ENCODE measurements around the gene TSHZ1. TPM values are rescaled to one million over a fixed set of nuclear protein-coding genes. Genes with fewer than 3 reads are reported as not detected.

Gene TSHZ1
- total and polyA plus RNA-seq, 10 donors: 4.1 to 26.4 (median 18.2) TPM

- intact Hi-C loops (cut with DNase I; ENCODE audit: low total_unique reads): no loop called here
- H3K36me3 ChIP-seq: no peaks in the 10 kb centered on the region
- no peaks in the 10 kb centered on the region for H3K9me3 ChIP-seq
- no peak for TF ChIP-seq POLR2AphosphoS5 (IDR thresholded peaks at IDR 0.05)
- no peak for TF ChIP-seq POLR2A (IDR thresholded peaks at IDR 0.05)
- 87 to 89% (median 87%) methylated on average over 8 of the region's 8 CpGs for WGBS, 5 donors
- H3K4me1 ChIP-seq: peaks cover 0 to 7% (median 0%) of the 10 kb centered on the region in 6 donors
- no peak overlapping the region for H3K27ac ChIP-seq
- no peak for DNase-seq
- no peak overlapping the region for H3K4me3 ChIP-seq
- H3K27me3 ChIP-seq (replicated peaks in 1 of 7): no peaks in the 10 kb centered on the region
Measured at GRCh38 chr18:75176849-75177248, 33.7 kb upstream of the TSHZ1 start.

- no peaks in the 10 kb centered on the region for H3K36me3 ChIP-seq
- 91 to 96% (median 93%) methylated on average over 11 of the region's 11 CpGs for WGBS, 5 donors
- no peaks in the 10 kb centered on the region for H3K9me3 ChIP-seq
- H3K4me1 ChIP-seq: peaks cover 0 to 1% (median 0%) of the 10 kb centered on the region in 6 donors
- intact Hi-C loops (cut with DNase I; ENCODE audit: low total_unique reads): no loop called here
- no peak overlapping the region for H3K4me3 ChIP-seq
- H3K27ac ChIP-seq: no peak overlapping the region
- TF ChIP-seq POLR2A (IDR thresholded peaks at IDR 0.05) (no peak), CTCF (IDR thresholded peaks at IDR 0.05 in 8 of 11, conservative IDR thresholded peaks at IDR 0.05 in 3 of 11) (no peak), POLR2AphosphoS5 (IDR thresholded peaks at IDR 0.05) (no peak)
- no peak for DNase-seq
- H3K27me3 ChIP-seq (replicated peaks in 1 of 7): no peaks in the 10 kb centered on the region
Measured at GRCh38 chr18:75178376-75178775, 32.2 kb upstream of the TSHZ1 start.

GRCh38 chr18:75179819-75180600 lies 30.6 kb upstream of the TSHZ1 start:
- WGBS, 5 donors: 82 to 89% (median 86%) methylated on average over 13 of the region's 13 CpGs
- intact Hi-C loops (cut with DNase I; ENCODE audit: low total_unique reads): no loop called here

GRCh38 chr18:75183524-75183923 lies 27.1 kb upstream of the TSHZ1 start:
- Histone ChIP-seq H3K36me3 (no peaks in the 10 kb centered on the region), H3K9me3 (no peaks in the 10 kb centered on the region), H3K4me1 (no peaks in the 10 kb centered on the region), H3K27me3 (replicated peaks in 1 of 7) (peaks cover 0 to 11% (median 0%) of the 10 kb centered on the region in 7 donors), H3K4me3 (no peak overlapping the region), H3K27ac (no peak overlapping the region)
- WGBS, 5 donors: 85 to 100% (median 87%) methylated on average over 5 of the region's 5 CpGs
- DNase-seq: no peak
- no peak for TF ChIP-seq POLR2A (IDR thresholded peaks at IDR 0.05)
- TF ChIP-seq CTCF (IDR thresholded peaks at IDR 0.05 in 8 of 11, conservative IDR thresholded peaks at IDR 0.05 in 3 of 11): no peak
- no peak for TF ChIP-seq POLR2AphosphoS5 (IDR thresholded peaks at IDR 0.05)
- intact Hi-C loops (cut with DNase I; ENCODE audit: low total_unique reads): no loop called here

More at GRCh38 chr18:75179819-75180600, 30.6 kb upstream of the TSHZ1 start:
- H3K27me3 ChIP-seq (replicated peaks in 1 of 7): peaks cover 0 to 7% (median 0%) of the 10 kb centered on the region in 7 donors
- TF ChIP-seq POLR2A (IDR thresholded peaks at IDR 0.05) (no peak), POLR2AphosphoS5 (IDR thresholded peaks at IDR 0.05) (no peak), CTCF (IDR thresholded peaks at IDR 0.05 in 8 of 11, conservative IDR thresholded peaks at IDR 0.05 in 3 of 11) (no peak)
- H3K9me3 ChIP-seq: no peaks in the 10 kb centered on the region
- H3K36me3 ChIP-seq: no peaks in the 10 kb centered on the region
- no peak for DNase-seq
- H3K4me3 ChIP-seq: no peak overlapping the region
- no peak overlapping the region for H3K27ac ChIP-seq
- no peaks in the 10 kb centered on the region for H3K4me1 ChIP-seq

Data from spleen (tissue), 11 donors.